ENCODE data around the gene CNST.

DNA sequence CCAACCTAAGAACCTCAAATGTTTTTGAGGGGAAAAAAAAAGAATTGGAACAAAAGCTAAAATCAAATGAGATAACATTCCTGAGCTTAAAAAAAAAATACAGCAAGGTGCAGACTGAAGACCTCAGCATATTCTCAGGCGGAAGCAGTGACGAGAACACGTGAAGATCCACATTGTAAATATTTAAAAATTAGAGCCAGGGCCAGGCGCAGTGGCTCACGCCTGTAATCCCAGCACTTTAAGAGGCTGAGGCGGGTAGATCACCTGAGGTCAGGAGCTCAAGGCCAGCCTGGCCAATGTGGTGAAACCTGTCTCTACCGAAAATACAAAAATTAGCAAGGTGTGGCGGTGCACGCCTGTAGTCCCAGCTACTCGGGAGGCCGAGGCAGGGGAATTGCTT, 15.9 kb upstream of the CNST start:
- TF ChIP-seq TAF1 (IDR thresholded peaks at IDR 0.05; ENCODE audit: borderline replicate concordance, low read depth, low read length): no peak
- no peak for TF ChIP-seq POLR2A (IDR thresholded peaks at IDR 0.05; ENCODE audit: low read depth, low read length)
- TF ChIP-seq POLR2AphosphoS5 (IDR thresholded peaks at IDR 0.05; ENCODE audit: low read depth, low read length): no peak
